MCF 10A (cell line): Measurements from ENCODE around the gene GLDC. TPM values are rescaled to one million over a fixed set of nuclear protein-coding genes. Genes with fewer than 3 reads are reported as not detected.
A peak's percentile ranks its signal among the peaks of the same experiment; 100 is the strongest.
"Not testable (repeated sequence)": the region's sequence is repeated elsewhere in the genome, so short reads cannot be mapped to it uniquely, and the experiment has no call there.

Source experiments
- BruUV-seq: library from RNA; stranded (reverse); fragments of 400-500 nt; replicated peaks from 2 replicates; lab custom pipeline; 2021; lab: Mats Ljungman, UMichigan
- CTCF ChIA-PET: fragments of 300-600 bp; sonication (Branson Sonifier 250); formaldehyde crosslinking; extraction: SDS; loops from one replicate; lab custom pipeline; 2021; ENCODE audit warnings: antibody characterized with exemption, inconsistent platforms; lab: Yijun Ruan, JAX
- POLR2A ChIA-PET: fragments of 300-600, 350-650 bp; sonication (Branson Sonifier 250); formaldehyde crosslinking; extraction: SDS; loops from one replicate; lab custom pipeline; 2020; ENCODE audit warnings: antibody characterized with exemption, inconsistent platforms; lab: Yijun Ruan, JAX
- DNase-seq: peaks from one replicate; pipeline ENCODE4 v3.0.0-alpha.2; 2018; ENCODE audit not compliant: unreplicated experiment
- H3K27ac Mint-ChIP-seq: one replicate; pipeline ENCODE4 v1.8.0; 2022; ENCODE audit warnings: mild to moderate bottlenecking, low read depth, mixed read lengths; ENCODE audit not compliant: unreplicated experiment
- H3K27me3 Mint-ChIP-seq: one replicate; pipeline ENCODE4 v1.8.0; 2022; ENCODE audit warnings: mixed read lengths; ENCODE audit not compliant: insufficient read depth, unreplicated experiment
- H3K36me3 Mint-ChIP-seq: one replicate; pipeline ENCODE4 v1.8.0; 2022; ENCODE audit warnings: mild to moderate bottlenecking, moderate library complexity, mixed read lengths; ENCODE audit not compliant: insufficient read depth, unreplicated experiment
- H3K4me1 Mint-ChIP-seq: one replicate; pipeline ENCODE4 v1.8.0; 2022; ENCODE audit warnings: mixed read lengths; ENCODE audit not compliant: insufficient read depth, unreplicated experiment
- H3K4me3 Mint-ChIP-seq: one replicate; pipeline ENCODE4 v1.8.0; 2022; ENCODE audit warnings: mild to moderate bottlenecking, moderate library complexity, mixed read lengths; ENCODE audit not compliant: unreplicated experiment
- H3K9me3 Mint-ChIP-seq: one replicate; pipeline ENCODE4 v1.8.0; 2022; ENCODE audit warnings: mixed read lengths; ENCODE audit not compliant: unreplicated experiment
- CTCF ChIP-seq: fragments of 200-600 bp; IDR thresholded peaks from one replicate; pipeline ENCODE4 v1.8.0; 2022; ENCODE audit warnings: antibody characterized with exemption, mild to moderate bottlenecking; ENCODE audit not compliant: unreplicated experiment
- intact Hi-C: fragments of 100-400 bp; cut with micrococcal nuclease; formaldehyde crosslinking; loops from 2 replicates; pipeline ENCODE4 v1.14.1; 2022
- total RNA-seq: library from RNA; stranded (reverse); gene quantifications from 2 replicates; pipeline ENCODE4 v1.2.3, GENCODE V29; 2022

The GLDC gene
- total RNA-seq, 1 experiment from 2014 or later = 2.9 TPM

- no peaks in the 10 kb centered on the region for H3K27me3 Mint-ChIP-seq
- H3K36me3 Mint-ChIP-seq = no peaks in the 10 kb centered on the region
- TF ChIP-seq CTCF = no peak
- H3K4me3 Mint-ChIP-seq = no peak overlapping the region
- BruUV-seq = no TSS peak
- H3K9me3 Mint-ChIP-seq = no peaks in the 10 kb centered on the region
- ChIA-PET CTCF (interaction anchor here (1.0 to 5.3 kb wide), 4 partner anchors 10 to 351 kb away, joined by 3 to 32 read pairs (median 4); no protein-coding TSS in a partner anchor), POLR2A (interaction anchor here (0.6 kb wide), 1 partner anchor 55 kb away, joined by 4 read pairs; no protein-coding TSS in a partner anchor)
- intact Hi-C loops = no loop called here
- no peak overlapping the region for H3K27ac Mint-ChIP-seq
- DNase-seq = no peak
- no peaks in the 10 kb centered on the region for H3K4me1 Mint-ChIP-seq
Measured at GRCh38 chr9:6656614-6657300, 11.2 kb upstream of the GLDC start.

GRCh38 chr9:6655036-6655435 is 9.5 kb upstream of the GLDC start:
- Mint-ChIP-seq H3K27ac (no peak overlapping the region), H3K4me3 (no peak overlapping the region), H3K27me3 (no peaks in the 10 kb centered on the region), H3K9me3 (no peaks in the 10 kb centered on the region), H3K4me1 (no peaks in the 10 kb centered on the region), H3K36me3 (no peaks in the 10 kb centered on the region)
- intact Hi-C loops = no loop called here
- CTCF ChIA-PET = interaction anchor here (0.6 to 5.3 kb wide), 3 partner anchors 12 to 456 kb away, joined by 3 to 32 read pairs (median 6); no protein-coding TSS in a partner anchor
- no peak for DNase-seq
- POLR2A ChIA-PET = no interaction called here
- no TSS peak for BruUV-seq
- TF ChIP-seq CTCF = no peak

GRCh38 chr9:6646293-6646636 is 736 bp upstream of the GLDC start:
- POLR2A ChIA-PET = interaction anchor here (0.5 to 2.4 kb wide), 10 partner anchors 16 to 670 kb away, joined by 3 to 14 read pairs (median 4); partner anchors contain the start of gene KDM4C
- BruUV-seq = no TSS peak
- Mint-ChIP-seq H3K27me3 (no peaks in the 10 kb centered on the region), H3K4me3 (peak overlapping the region; percentile 65), H3K4me1 (no peaks in the 10 kb centered on the region), H3K36me3 (no peaks in the 10 kb centered on the region), H3K9me3 (no peaks in the 10 kb centered on the region), H3K27ac (no peak overlapping the region)
- CTCF ChIA-PET = interaction anchor here (0.6 to 1.1 kb wide), 5 partner anchors 9 to 621 kb away, joined by 3 to 4 read pairs (median 3); no protein-coding TSS in a partner anchor
- intact Hi-C loops = no loop called here
- TF ChIP-seq CTCF = no peak
- DNase-seq = no peak

GRCh38 chr9:6645105-6645354 is 499 bp downstream of the GLDC start:
- intact Hi-C loops, BruUV-seq, H3K27ac Mint-ChIP-seq, DNase-seq, H3K9me3 Mint-ChIP-seq, H3K27me3 Mint-ChIP-seq, H3K4me1 Mint-ChIP-seq, H3K36me3 Mint-ChIP-seq: not testable (repeated sequence)
- ChIA-PET CTCF (interaction anchor here (0.6 kb wide), 1 partner anchor 62 kb away, joined by 3 read pairs; no protein-coding TSS in a partner anchor), POLR2A (interaction anchor here (2.4 to 6.4 kb wide), 2 partner anchors 18 to 37 kb away, joined by 14 to 27 read pairs; no protein-coding TSS in a partner anchor)
- H3K4me3 Mint-ChIP-seq = peak overlapping the region; percentile 65
